Right lobe of liver (tissue), 6 donors: ENCODE results near the gene IRF2. TPM values are rescaled to one million over a fixed set of nuclear protein-coding genes. Genes with fewer than 3 reads are reported as not detected.

Source experiments
- ATAC-seq, 4 donors: fragments of 200-7000 bp; cut with Tn5 transposase; one replicate each; pipeline ENCODE4 v1.9.1; 2020; ENCODE audit warnings: mild to moderate bottlenecking in 4 of 4, moderate library complexity in 4 of 4
- DNase-seq, 3 donors: peaks; one replicate each; pipeline ENCODE4 v3.0.0-alpha.2; 2020
- H3K27ac ChIP-seq, 3 donors: fragments of 200-600 bp; one replicate each; pipeline ENCODE4 v1.8.0; 2022
- H3K27me3 ChIP-seq, 2 donors: fragments of 200-600 bp; one replicate each; pipeline ENCODE4 v1.8.0; 2022
- H3K36me3 ChIP-seq, 4 donors: fragments of 200-600 bp; sonication (generic) in 1 of 4; one replicate each; pipeline versions ENCODE4 v1.5.1 to v1.8.0; 2017 to 2022; ENCODE audit warnings: control low read depth in 1 of 4
- H3K4me1 ChIP-seq, 4 donors: fragments of 200-600 bp; sonication (generic) in 1 of 4; one replicate each; pipeline versions ENCODE4 v1.5.1 to v1.8.0; 2017 to 2022; ENCODE audit warnings: control low read depth in 1 of 4
- H3K4me3 ChIP-seq, 3 donors: fragments of 200-600 bp; one replicate each; pipeline ENCODE4 v1.8.0; 2022
- H3K9me3 ChIP-seq, 4 donors: fragments of 200-600 bp; sonication (generic) in 1 of 4; one replicate each; pipeline versions ENCODE4 v1.5.1 to v1.8.0; 2017 to 2022; ENCODE audit warnings: control low read depth in 1 of 4
- CTCF ChIP-seq, 4 donors: fragments of 200-600 bp in 3 of 4; fragments of 450-650 bp in 1 of 4; IDR thresholded peaks; one replicate each; pipeline versions ENCODE4 v1.5.1 to v1.8.0; 2016 to 2022; ENCODE audit warnings: antibody characterized with exemption in 4 of 4, mild to moderate bottlenecking in 2 of 4
- POLR2A ChIP-seq: fragments of 450-650 bp; IDR thresholded peaks from one replicate; pipeline ENCODE4 v1.6.1; 2017; ENCODE audit warnings: antibody characterized with exemption, mild to moderate bottlenecking
- WGBS: methylation state at CpG from one replicate; pipeline ENCODE4 v1.1.6; 2018; ENCODE audit warnings: low coverage, low lambda C conversion rate; ENCODE audit not compliant: insufficient coverage; ENCODE audit errors: missing lambda C conversion rate; 5-methylcytosine and 5-hydroxymethylcytosine counted together
- intact Hi-C, 2 donors: fragments of 100-400 bp; cut with DNase I; formaldehyde crosslinking; loops; one replicate each; pipeline versions ENCODE4 v1.11.2 to v1.14.1; 2022
- total RNA-seq, 6 experiments: library from RNA; depleted of rRNA in 2 of 6; stranded (reverse); fragments of >200 nt in 2 of 6; fragmentation: NEBNext Ultra II Directional in 3 of 6; extraction: Animal tissue kit (Norgen Biotek cat#: 25700) in 3 of 6; gene quantifications; one replicate each; pipeline versions ENCODE4 v1.1.0 to v1.2.4, GENCODE V29; 2016 to 2023
- donor health status: DM: no; HTN: yes; CAD: no.
- donor health status: DM: no; HTN: no; CAD: no.
- donor health status: DM: no; HTN: no; CAD: no.
- donor health status: DM: no; HTN: yes; CAD: no.
- donor health status: DM: no; HTN: yes; CAD: no.

The IRF2 gene
- total RNA-seq, 6 experiments from 2014 or later = 16.9 to 29.0 (median 21.3) TPM

- 72% methylated on average over 5 of the region's 5 CpGs for WGBS
- H3K27ac ChIP-seq = peak overlapping the region in 2 of 3 donors; percentile 18 to 48
- H3K4me1 ChIP-seq = peaks cover 0 to 31% (median 7%) of the 10 kb centered on the region in 4 donors
- no peak overlapping the region for H3K4me3 ChIP-seq
- no peaks in the 10 kb centered on the region for H3K9me3 ChIP-seq
- H3K36me3 ChIP-seq = no peaks in the 10 kb centered on the region
- no peaks in the 10 kb centered on the region for H3K27me3 ChIP-seq
- intact Hi-C loops = no loop called here
- ATAC-seq (peak in 3 of 4 donors; percentile 10 to 72 (median 59)), DNase-seq (no peak)
- TF ChIP-seq CTCF (IDR thresholded peaks at IDR 0.05) (no peak), POLR2A (no peak)
Measured at GRCh38 chr4:184358521-184359232, 115.7 kb downstream of the IRF2 start.

GRCh38 chr4:184357772-184358171 is 116.6 kb downstream of the IRF2 start:
- WGBS = 91% methylated on average over 4 of the region's 4 CpGs
- no peak for TF ChIP-seq CTCF (IDR thresholded peaks at IDR 0.05)
- no peak for TF ChIP-seq POLR2A
- intact Hi-C loops = no loop called here
- Histone ChIP-seq H3K4me3 (no peak overlapping the region), H3K4me1 (peaks cover 0 to 28% (median 7%) of the 10 kb centered on the region in 4 donors), H3K36me3 (no peaks in the 10 kb centered on the region), H3K27me3 (no peaks in the 10 kb centered on the region), H3K27ac (peak overlapping the region in 2 of 3 donors; percentile 18 to 48), H3K9me3 (no peaks in the 10 kb centered on the region)
- DNase-seq = no peak
- ATAC-seq = peak in 3 of 4 donors; percentile 5 to 27 (median 5)

GRCh38 chr4:184357165-184357564 is 117.2 kb downstream of the IRF2 start:
- peak overlapping the region in 1 of 3 donors; percentile 8 for H3K27ac ChIP-seq
- no peaks in the 10 kb centered on the region for H3K27me3 ChIP-seq
- peaks cover 0 to 32% (median 8%) of the 10 kb centered on the region in 4 donors for H3K4me1 ChIP-seq
- DNase-seq = no peak
- intact Hi-C loops = no loop called here
- no peak overlapping the region for H3K4me3 ChIP-seq
- H3K36me3 ChIP-seq = no peaks in the 10 kb centered on the region
- no peaks in the 10 kb centered on the region for H3K9me3 ChIP-seq
- WGBS = 50% methylated on average over 1 of the region's 1 CpG
- ATAC-seq = peak in 2 of 4 donors; percentile 7 to 43
- TF ChIP-seq CTCF (IDR thresholded peaks at IDR 0.05) = no peak
- no peak for TF ChIP-seq POLR2A

- no peak overlapping the region for H3K4me3 ChIP-seq
- peaks cover 0 to 35% (median 10%) of the 10 kb centered on the region in 4 donors for H3K4me1 ChIP-seq
- peak overlapping the region in 2 of 3 donors; percentile 8 to 45 for H3K27ac ChIP-seq
- no peaks in the 10 kb centered on the region for H3K27me3 ChIP-seq
- TF ChIP-seq POLR2A (no peak), CTCF (IDR thresholded peaks at IDR 0.05) (no peak)
- DNase-seq = peak in 1 of 3 donors; percentile 52
- intact Hi-C loops = no loop called here
- H3K9me3 ChIP-seq = no peaks in the 10 kb centered on the region
- peak in 2 of 4 donors; percentile 22 to 28 for ATAC-seq
- no peaks in the 10 kb centered on the region for H3K36me3 ChIP-seq
- 51% methylated on average over 6 of the region's 7 CpGs for WGBS
Measured at GRCh38 chr4:184356366-184356765, 118.0 kb downstream of the IRF2 start.
